HAP-1 (cell line): ENCODE results near the gene TOP1.

Experiments
- DNase-seq, 2 experiments: peaks; one replicate each; pipeline ENCODE4 v3.0.0-alpha.2; 2016 to 2020; ENCODE audit warnings: low spot score in 2 of 2
- H3K27me3 ChIP-seq: fragments of 250-450 bp; sonication (Bioruptor Pico); 2 replicates; pipeline ENCODE4 v1.5.1; 2020; ENCODE audit warnings: low read depth, mild to moderate bottlenecking, moderate library complexity
- H3K36me3 ChIP-seq: fragments of 250-450 bp; sonication (Bioruptor Pico); replicated peaks from 2 replicates; pipeline ENCODE4 v1.5.1; 2020; ENCODE audit warnings: mild to moderate bottlenecking
- H3K4me1 ChIP-seq: fragments of 250-450 bp; sonication (Bioruptor Pico); 2 replicates; pipeline ENCODE4 v1.5.1; 2020; ENCODE audit warnings: mild to moderate bottlenecking
- H3K4me3 ChIP-seq: fragments of 250-450 bp; sonication (Bioruptor Pico); 2 replicates; pipeline ENCODE4 v1.5.1; 2020; ENCODE audit warnings: mild to moderate bottlenecking, moderate library complexity
- H3K9me3 ChIP-seq: fragments of 250-450 bp; sonication (Bioruptor Pico); 2 replicates; pipeline ENCODE4 v1.5.1; 2020; ENCODE audit warnings: mild to moderate bottlenecking, moderate library complexity
- in situ Hi-C: fragments of 300-500 bp; cut with MboI; formaldehyde crosslinking; loops from 3 replicates; pipeline ENCODE4 v1.14.3; 2020; ENCODE audit warnings: low sequenced_read_pairs, inconsistent platforms, mixed read lengths

The TOP1 gene

DNA sequence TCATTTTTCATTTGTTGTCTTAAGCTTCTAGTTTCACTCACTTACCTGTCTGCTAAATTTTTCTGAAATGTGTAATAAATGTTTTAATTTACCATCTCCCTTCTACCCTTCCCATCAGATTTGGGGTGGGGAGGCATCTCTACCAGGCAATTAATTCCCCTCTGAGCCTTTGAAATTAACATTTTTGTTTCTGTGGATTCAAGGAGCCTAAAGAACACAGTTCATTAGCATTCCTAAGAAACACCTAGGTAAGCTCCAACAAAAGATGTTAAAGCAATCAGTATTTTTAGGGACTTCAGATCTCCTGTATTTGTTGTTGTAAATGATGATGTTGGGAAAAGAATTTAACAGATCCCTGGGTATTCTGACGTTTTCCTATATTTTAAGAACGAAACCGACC lies 6.6 kb downstream of the TOP1 start:
- Histone ChIP-seq H3K36me3 (peaks cover 16% of the 10 kb centered on the region), H3K4me3 (no peak overlapping the region)
- in situ Hi-C loops, result no loop called here

GRCh38 chr20:41037179-41037578 lies 8.6 kb downstream of the TOP1 start:
- Histone ChIP-seq H3K27me3 (no peaks in the 10 kb centered on the region), H3K9me3 (no peaks in the 10 kb centered on the region), H3K36me3 (peaks cover 24% of the 10 kb centered on the region), H3K4me3 (no peak overlapping the region), H3K4me1 (peaks cover 10% of the 10 kb centered on the region)
- no peak for DNase-seq
- in situ Hi-C loops, result no loop called here

More for the DNA sequence above, 6.6 kb downstream of the TOP1 start:
- H3K9me3 ChIP-seq, result no peaks in the 10 kb centered on the region
- no peaks in the 10 kb centered on the region for H3K27me3 ChIP-seq
- peaks cover 25% of the 10 kb centered on the region for H3K4me1 ChIP-seq
- no peak for DNase-seq

DNA sequence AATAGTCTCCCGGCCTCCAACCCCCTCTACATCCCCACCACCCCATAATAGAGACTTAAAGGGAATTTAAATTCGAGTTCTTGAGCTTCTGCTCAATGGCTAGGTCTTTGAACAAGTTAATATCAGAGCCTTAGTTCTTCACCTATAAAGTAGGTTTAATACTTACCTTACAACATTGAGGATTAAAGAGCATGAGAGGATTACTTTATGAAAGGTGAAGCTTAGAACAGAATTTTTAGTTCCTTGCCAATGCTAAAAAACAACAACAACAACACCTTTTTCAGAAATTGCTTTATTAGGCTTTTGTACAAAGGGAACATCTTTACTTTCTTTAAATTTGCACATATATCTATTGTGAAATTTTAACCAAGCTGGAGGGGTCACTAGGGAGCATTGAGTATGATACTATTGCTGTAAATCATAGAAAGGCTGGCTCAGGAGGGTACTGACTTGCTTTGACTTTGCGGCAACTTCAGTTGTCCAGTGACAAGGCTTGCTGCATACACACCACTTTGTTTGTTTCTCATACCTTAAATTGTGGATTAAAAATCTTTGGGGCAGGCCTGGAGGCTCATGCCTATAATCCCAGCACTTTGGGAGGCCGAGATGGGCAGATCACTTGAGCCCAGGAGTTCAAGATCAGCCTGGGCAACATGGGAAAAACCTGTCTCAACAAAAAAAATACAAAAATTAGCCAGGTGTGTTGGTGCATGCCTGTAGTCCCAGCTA lies 9.7 kb downstream of the TOP1 start:
- in situ Hi-C loops, result no loop called here
- H3K27me3 ChIP-seq, result no peaks in the 10 kb centered on the region
- H3K36me3 ChIP-seq, result peaks cover 23% of the 10 kb centered on the region
- no peaks in the 10 kb centered on the region for H3K9me3 ChIP-seq
- no peak for DNase-seq
- peaks cover 6% of the 10 kb centered on the region for H3K4me1 ChIP-seq
- no peak overlapping the region for H3K4me3 ChIP-seq

GRCh38 chr20:41038878-41039404 lies 10.3 kb downstream of the TOP1 start:
- no peak for DNase-seq
- Histone ChIP-seq H3K9me3 (no peaks in the 10 kb centered on the region), H3K27me3 (no peaks in the 10 kb centered on the region), H3K4me1 (peaks cover 6% of the 10 kb centered on the region), H3K4me3 (no peak overlapping the region), H3K36me3 (peaks cover 23% of the 10 kb centered on the region)
- in situ Hi-C loops, result no loop called here

GRCh38 chr20:41040855-41041254 lies 12.2 kb downstream of the TOP1 start:
- H3K4me3 ChIP-seq, result no peak overlapping the region
- in situ Hi-C loops, result no loop called here
- no peak for DNase-seq
- H3K9me3 ChIP-seq, result no peaks in the 10 kb centered on the region
- no peaks in the 10 kb centered on the region for H3K27me3 ChIP-seq
- peaks cover 19% of the 10 kb centered on the region for H3K36me3 ChIP-seq
- H3K4me1 ChIP-seq, result no peaks in the 10 kb centered on the region

GRCh38 chr20:41041693-41042092 lies 13.1 kb downstream of the TOP1 start:
- H3K9me3 ChIP-seq, result no peaks in the 10 kb centered on the region
- peaks cover 19% of the 10 kb centered on the region for H3K36me3 ChIP-seq
- in situ Hi-C loops, result no loop called here
- no peaks in the 10 kb centered on the region for H3K4me1 ChIP-seq
- H3K27me3 ChIP-seq, result no peaks in the 10 kb centered on the region
- H3K4me3 ChIP-seq, result no peak overlapping the region
- no peak for DNase-seq

DNA sequence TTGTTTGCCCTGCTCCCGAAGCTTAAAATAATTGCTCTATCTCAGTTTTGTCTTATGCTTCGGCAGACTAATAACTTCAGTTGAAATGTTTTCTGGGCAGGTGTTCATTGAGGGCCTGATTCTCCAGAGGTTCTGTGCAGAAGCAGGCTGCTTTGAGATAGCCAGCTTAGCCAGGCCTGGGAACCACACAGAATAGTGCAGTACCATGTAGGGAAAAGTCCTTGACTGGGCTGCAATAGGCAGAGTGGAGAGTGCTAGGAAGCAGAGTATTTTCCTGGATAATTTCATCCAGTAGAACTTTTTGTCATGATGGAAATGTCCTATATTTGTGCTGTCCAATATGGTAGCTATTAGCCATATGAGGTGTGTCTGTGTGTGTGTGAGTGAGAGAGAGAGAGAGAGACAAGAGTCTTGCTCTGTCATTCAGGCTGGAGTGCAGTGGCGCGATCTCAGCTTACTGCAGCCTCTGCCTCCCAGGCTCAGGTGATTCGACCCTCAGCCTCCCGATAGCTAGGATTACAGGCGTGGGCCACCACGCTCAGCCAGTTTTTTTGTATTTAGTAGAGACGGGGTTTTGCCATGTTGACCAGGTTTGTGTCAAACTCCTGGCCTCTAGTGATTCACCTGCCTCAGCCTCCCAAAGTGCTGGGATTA lies 15.9 kb downstream of the TOP1 start:
- peaks cover 10% of the 10 kb centered on the region for H3K36me3 ChIP-seq

DNA sequence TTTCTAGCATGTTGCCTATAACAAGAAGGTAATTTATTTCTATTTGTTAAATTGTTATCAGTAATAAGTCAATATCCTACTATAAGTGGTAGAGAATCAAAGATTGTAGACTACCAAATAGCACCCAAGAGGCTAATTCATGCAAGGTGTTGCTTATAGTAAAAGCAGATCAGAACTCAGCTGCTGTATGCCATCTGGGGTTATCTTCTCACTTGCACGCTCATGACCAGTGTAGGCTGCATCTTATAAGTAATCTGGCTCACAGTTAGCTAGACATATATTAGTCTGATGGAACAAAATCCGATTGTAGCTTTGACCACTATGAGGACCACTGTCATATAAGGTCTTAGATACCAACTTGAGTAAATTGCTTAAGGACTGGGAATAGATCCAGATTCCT lies 17.0 kb downstream of the TOP1 start:
- in situ Hi-C loops, result no loop called here
- Histone ChIP-seq H3K27me3 (no peaks in the 10 kb centered on the region), H3K36me3 (peaks cover 10% of the 10 kb centered on the region), H3K4me1 (peaks cover 12% of the 10 kb centered on the region), H3K4me3 (no peak overlapping the region), H3K9me3 (no peaks in the 10 kb centered on the region)
- no peak for DNase-seq

More for the DNA sequence above, 15.9 kb downstream of the TOP1 start:
- DNase-seq, result no peak
- no peaks in the 10 kb centered on the region for H3K27me3 ChIP-seq
- peaks cover 12% of the 10 kb centered on the region for H3K4me1 ChIP-seq
- no peak overlapping the region for H3K4me3 ChIP-seq
- in situ Hi-C loops, result no loop called here
- no peaks in the 10 kb centered on the region for H3K9me3 ChIP-seq

DNA sequence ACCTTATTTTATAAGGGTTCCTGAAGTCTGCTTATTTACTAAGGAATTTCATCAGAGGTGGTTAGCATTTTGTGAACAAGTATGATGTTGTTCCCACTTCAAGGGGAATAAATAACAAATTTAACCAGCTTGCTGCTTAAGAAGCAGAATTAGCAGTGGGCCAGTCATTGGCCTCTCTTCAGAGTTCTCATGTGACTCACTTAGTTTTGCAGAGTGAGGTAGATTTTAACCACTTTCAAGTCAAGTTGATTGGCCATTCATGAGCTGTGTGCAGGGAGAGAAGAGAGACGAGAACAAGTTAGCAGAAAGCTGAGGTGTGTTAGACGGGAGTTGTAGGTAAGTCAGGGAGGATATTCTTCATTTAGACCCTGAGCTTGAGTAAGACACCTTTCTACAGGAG lies 18.1 kb downstream of the TOP1 start:
- H3K9me3 ChIP-seq, result no peaks in the 10 kb centered on the region
- in situ Hi-C loops, result no loop called here
- peaks cover 6% of the 10 kb centered on the region for H3K36me3 ChIP-seq
- H3K4me3 ChIP-seq, result no peak overlapping the region
- DNase-seq, result no peak
- H3K4me1 ChIP-seq, result peaks cover 12% of the 10 kb centered on the region
- H3K27me3 ChIP-seq, result no peaks in the 10 kb centered on the region

DNA sequence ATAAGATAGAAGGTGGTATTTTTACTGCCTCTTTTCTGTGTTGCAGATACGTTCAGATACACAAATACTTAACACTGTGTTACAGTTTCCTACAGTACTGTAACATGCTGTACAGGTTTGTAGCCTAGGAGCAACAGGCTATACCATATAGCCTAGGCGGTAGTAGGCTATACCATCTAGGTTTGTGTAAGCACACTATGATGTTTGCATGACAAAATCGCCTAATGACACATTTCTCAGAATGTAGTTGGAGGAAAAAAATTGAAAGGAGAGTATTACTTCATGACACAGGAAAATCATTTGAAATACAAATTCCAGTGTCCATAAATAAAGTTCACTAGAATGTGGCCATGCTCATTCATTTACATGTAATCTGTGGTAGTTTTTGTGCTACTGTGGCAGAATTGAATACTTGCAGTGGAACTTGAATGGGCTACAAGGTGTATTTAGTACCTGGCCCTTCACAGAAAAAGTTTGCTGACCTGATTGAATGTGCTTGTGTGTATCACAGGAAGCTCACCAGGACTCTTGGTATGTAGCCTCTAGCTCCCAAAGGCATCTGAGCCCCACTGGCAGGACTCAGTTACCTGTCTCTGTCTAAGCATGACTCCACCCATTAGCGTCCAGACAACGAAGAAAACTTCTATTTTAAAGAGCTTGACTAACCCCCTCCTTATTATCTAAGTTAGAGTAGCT lies 18.8 kb downstream of the TOP1 start:
- H3K4me3 ChIP-seq, result no peak overlapping the region
- H3K9me3 ChIP-seq, result no peaks in the 10 kb centered on the region
- peaks cover 12% of the 10 kb centered on the region for H3K4me1 ChIP-seq
- no peak for DNase-seq
- H3K27me3 ChIP-seq, result no peaks in the 10 kb centered on the region
- H3K36me3 ChIP-seq, result no peaks in the 10 kb centered on the region; the same call in 1 of the 2 replicates
- in situ Hi-C loops, result no loop called here

- Histone ChIP-seq H3K9me3 (no peaks in the 10 kb centered on the region), H3K27me3 (no peaks in the 10 kb centered on the region), H3K4me3 (no peak overlapping the region), H3K36me3 (no peaks in the 10 kb centered on the region; the same call in 1 of the 2 replicates), H3K4me1 (peaks cover 12% of the 10 kb centered on the region)
- in situ Hi-C loops, result no loop called here
- DNase-seq, result no peak
Measured at GRCh38 chr20:41047975-41048305, 19.3 kb downstream of the TOP1 start.

- H3K4me1 ChIP-seq, result peaks cover 12% of the 10 kb centered on the region
- in situ Hi-C loops, result no loop called here
Measured at GRCh38 chr20:41048461-41049301, 20.1 kb downstream of the TOP1 start.

DNA sequence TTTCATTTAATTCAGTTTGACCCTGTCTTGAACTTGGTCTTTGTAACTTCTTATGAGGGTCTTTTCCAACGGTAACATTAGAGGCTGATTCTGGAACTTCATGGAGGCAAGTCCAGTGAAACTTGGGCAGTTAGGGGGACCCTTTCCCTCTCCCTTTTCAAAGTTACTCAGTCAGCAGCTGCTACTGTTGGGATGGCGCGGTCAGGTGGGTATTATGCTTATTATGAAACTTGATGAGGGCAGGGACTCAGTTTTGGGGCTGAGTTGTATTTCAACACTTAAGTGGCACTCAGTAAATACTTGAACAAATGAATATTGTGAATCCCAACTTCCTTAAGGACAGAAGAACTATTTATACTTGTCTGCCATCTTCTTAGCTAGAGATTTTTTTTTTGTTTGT lies 20.8 kb downstream of the TOP1 start:
- peaks cover 12% of the 10 kb centered on the region for H3K4me1 ChIP-seq

More at GRCh38 chr20:41048461-41049301, 20.1 kb downstream of the TOP1 start:
- Histone ChIP-seq H3K4me3 (no peak overlapping the region), H3K27me3 (no peaks in the 10 kb centered on the region), H3K36me3 (0 out of 2 replicates have a peak, but pooled peaks cover under 1% of the 10 kb centered on the region), H3K9me3 (no peaks in the 10 kb centered on the region)
- peak in 1 of 2 experiments; percentile 84 for DNase-seq

More for the DNA sequence above, 20.8 kb downstream of the TOP1 start:
- 0 out of 2 replicates have a peak, but pooled peaks cover 3% of the 10 kb centered on the region for H3K36me3 ChIP-seq
- H3K4me3 ChIP-seq, result no peak overlapping the region
- H3K9me3 ChIP-seq, result no peaks in the 10 kb centered on the region
- in situ Hi-C loops, result no loop called here
- DNase-seq, result no peak
- H3K27me3 ChIP-seq, result no peaks in the 10 kb centered on the region
